Measurements from ENCODE around the gene APBA2.

Gene APBA2

DNA sequence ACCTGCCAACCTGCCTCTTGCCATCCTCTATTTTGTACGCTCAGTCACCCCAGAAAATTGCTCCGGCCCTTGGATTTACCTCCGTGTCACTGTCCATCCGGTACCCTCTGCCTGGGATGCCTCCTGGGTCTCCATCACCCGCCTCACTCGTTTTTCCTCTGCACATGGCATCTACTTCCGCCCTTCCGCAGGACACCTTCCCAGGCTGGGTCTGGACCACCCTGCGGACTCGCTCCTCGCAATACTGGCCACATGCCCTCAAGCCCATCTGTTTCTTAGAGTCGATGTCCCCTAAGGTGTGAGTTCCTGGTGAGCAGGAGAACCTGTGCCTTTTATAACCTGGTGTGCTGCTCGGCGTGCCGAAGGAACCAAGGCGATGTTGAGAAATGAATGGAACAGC, 58.5 kb downstream of the APBA2 start:
- no peaks in the 10 kb centered on the region for H3K9me2 ChIP-seq (ENCODE audit: low read depth, low read length)
- TF ChIP-seq EZH2 (IDR thresholded peaks at IDR 0.05; ENCODE audit: borderline replicate concordance, low read length), result no peak
- no peak for TF ChIP-seq CTCF (IDR thresholded peaks at IDR 0.05; ENCODE audit: low read length)
- H3K36me3 ChIP-seq (ENCODE audit: insufficient read depth, low read length), result no peaks in the 10 kb centered on the region
- H3K27ac ChIP-seq (ENCODE audit: low read depth, low read length, poor library complexity, severe bottlenecking), result no peak overlapping the region
- H3K4me3 ChIP-seq (ENCODE audit: low read depth, low read length, poor library complexity, severe bottlenecking), result no peak overlapping the region
- H3K4me1 ChIP-seq (ENCODE audit: insufficient read depth, low read length, severe bottlenecking), result no peaks in the 10 kb centered on the region
- no peaks in the 10 kb centered on the region for H3F3A ChIP-seq (ENCODE audit: insufficient read depth, low read length)
- no peak overlapping the region for H3K9ac ChIP-seq (ENCODE audit: low read length)
- H3K79me2 ChIP-seq (ENCODE audit: insufficient read depth, low read length), result no peaks in the 10 kb centered on the region
- no peak overlapping the region for H3K4me2 ChIP-seq (ENCODE audit: low read length)
- H2AFZ ChIP-seq (ENCODE audit: low read length), result no peak overlapping the region
- no peaks in the 10 kb centered on the region for H4K20me1 ChIP-seq (ENCODE audit: insufficient read depth, low read length)
- no peaks in the 10 kb centered on the region for H3K27me3 ChIP-seq (ENCODE audit: insufficient read depth, low read length)
- no peaks in the 10 kb centered on the region for H3K9me3 ChIP-seq (ENCODE audit: low read length)

DNA sequence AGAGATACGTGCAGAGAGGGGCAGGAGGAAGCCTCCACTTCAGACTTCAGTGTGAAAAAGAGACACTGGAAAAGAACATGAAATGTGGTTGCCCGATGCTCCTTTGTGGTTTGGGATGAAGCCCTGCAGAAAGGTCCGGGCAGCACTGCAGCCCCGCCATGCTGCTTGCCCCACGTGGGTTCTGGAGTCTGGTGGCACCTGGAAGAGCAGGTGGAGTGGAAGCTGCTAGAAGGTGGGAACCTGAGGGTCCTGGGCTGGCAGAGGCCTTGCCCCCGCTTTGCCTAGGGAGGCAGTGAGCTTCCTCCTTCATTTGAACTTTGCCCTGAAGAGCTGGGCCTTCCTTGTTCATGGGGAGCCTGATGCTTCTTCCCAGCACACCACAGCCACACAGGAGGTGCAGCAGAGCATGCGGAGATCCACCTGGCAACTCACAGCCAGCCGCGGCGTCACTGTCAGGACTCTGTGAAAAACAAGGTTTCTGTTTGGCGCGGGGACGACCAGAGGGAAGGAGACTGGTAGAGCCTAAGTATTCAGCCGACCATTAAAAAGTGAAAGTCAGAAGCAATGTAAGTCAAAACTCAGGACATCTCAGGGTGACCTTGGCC, 59.0 kb downstream of the APBA2 start:
- Histone ChIP-seq H4K20me1 (ENCODE audit: insufficient read depth, low read length) (no peaks in the 10 kb centered on the region), H3K9ac (ENCODE audit: low read length) (no peak overlapping the region), H3K4me2 (ENCODE audit: low read length) (no peak overlapping the region), H2AFZ (ENCODE audit: low read length) (no peak overlapping the region), H3K9me3 (ENCODE audit: low read length) (no peaks in the 10 kb centered on the region), H3K79me2 (ENCODE audit: insufficient read depth, low read length) (no peaks in the 10 kb centered on the region), H3K27me3 (ENCODE audit: insufficient read depth, low read length) (no peaks in the 10 kb centered on the region), H3F3A (ENCODE audit: insufficient read depth, low read length) (no peaks in the 10 kb centered on the region), H3K36me3 (ENCODE audit: insufficient read depth, low read length) (no peaks in the 10 kb centered on the region), H3K9me2 (ENCODE audit: low read depth, low read length) (no peaks in the 10 kb centered on the region), H3K27ac (ENCODE audit: low read depth, low read length, poor library complexity, severe bottlenecking) (no peak overlapping the region), H3K4me1 (ENCODE audit: insufficient read depth, low read length, severe bottlenecking) (no peaks in the 10 kb centered on the region), H3K4me3 (ENCODE audit: low read depth, low read length, poor library complexity, severe bottlenecking) (no peak overlapping the region)
- no peak for TF ChIP-seq CTCF (IDR thresholded peaks at IDR 0.05; ENCODE audit: low read length)
- TF ChIP-seq EZH2 (IDR thresholded peaks at IDR 0.05; ENCODE audit: borderline replicate concordance, low read length), result no peak

DNA sequence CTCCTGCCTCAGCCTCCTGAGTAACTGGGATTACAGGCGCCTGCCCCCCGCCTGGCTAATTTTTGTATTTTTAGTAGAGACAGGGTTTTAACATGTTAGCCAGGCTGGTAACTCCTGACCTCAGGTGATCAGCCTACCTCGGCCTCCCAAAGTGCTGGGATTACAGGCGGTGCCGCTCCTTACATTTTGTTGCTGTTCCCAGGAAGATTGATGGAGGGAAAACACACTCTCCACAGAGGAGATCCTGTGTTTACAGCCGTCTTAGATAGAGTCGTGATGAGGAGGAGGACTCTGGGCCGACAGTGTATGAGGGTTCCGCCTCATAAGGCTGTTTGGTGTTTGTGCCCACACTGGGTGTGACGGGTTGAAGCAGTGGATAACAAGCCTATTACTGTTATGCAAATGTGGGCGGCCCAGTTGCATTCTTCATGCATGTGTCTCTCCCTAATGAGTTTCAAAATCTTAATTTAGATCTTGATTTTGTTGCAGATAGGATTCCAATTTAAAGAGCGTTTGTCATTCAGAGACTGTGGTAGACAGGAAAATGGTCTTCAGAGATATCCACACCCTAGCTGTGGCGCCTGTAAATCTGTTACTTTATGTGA, 60.0 kb downstream of the APBA2 start:
- Histone ChIP-seq H3K4me3 (ENCODE audit: low read depth, low read length, poor library complexity, severe bottlenecking) (no peak overlapping the region), H3F3A (ENCODE audit: insufficient read depth, low read length) (no peaks in the 10 kb centered on the region), H3K79me2 (ENCODE audit: insufficient read depth, low read length) (no peaks in the 10 kb centered on the region), H3K4me2 (ENCODE audit: low read length) (no peak overlapping the region), H3K27ac (ENCODE audit: low read depth, low read length, poor library complexity, severe bottlenecking) (no peak overlapping the region), H3K36me3 (ENCODE audit: insufficient read depth, low read length) (no peaks in the 10 kb centered on the region), H4K20me1 (ENCODE audit: insufficient read depth, low read length) (no peaks in the 10 kb centered on the region), H2AFZ (ENCODE audit: low read length) (no peak overlapping the region), H3K9ac (ENCODE audit: low read length) (no peak overlapping the region), H3K9me3 (ENCODE audit: low read length) (no peaks in the 10 kb centered on the region), H3K9me2 (ENCODE audit: low read depth, low read length) (no peaks in the 10 kb centered on the region), H3K4me1 (ENCODE audit: insufficient read depth, low read length, severe bottlenecking) (no peaks in the 10 kb centered on the region), H3K27me3 (ENCODE audit: insufficient read depth, low read length) (no peaks in the 10 kb centered on the region)
- no peak for TF ChIP-seq EZH2 (IDR thresholded peaks at IDR 0.05; ENCODE audit: borderline replicate concordance, low read length)
- TF ChIP-seq CTCF (IDR thresholded peaks at IDR 0.05; ENCODE audit: low read length), result no peak

All from OCI-LY1 (cell line).